HCT116 (cell line): ENCODE results near the gene RUNX1. TPM values are rescaled to one million over a fixed set of nuclear protein-coding genes. Genes with fewer than 3 reads are reported as not detected.

Experiments
- ATAC-seq: fragments of 200-7000 bp; cut with Tn5 transposase; 2 replicates; pipeline ENCODE4 v1.9.1; 2020; ENCODE audit warnings: mild to moderate bottlenecking, moderate library complexity
- BruUV-seq: library from RNA; stranded (reverse); fragments of 400-500 nt; replicated peaks from 2 replicates; lab custom pipeline; 2021; lab: Mats Ljungman, UMichigan
- CTCF ChIA-PET: fragments of 300-600 bp; sonication (Branson Sonifier 250); formaldehyde crosslinking; loops from one replicate; lab custom pipeline; 2021; ENCODE audit warnings: antibody characterized with exemption; lab: Charles Lee
- POLR2A ChIA-PET: fragments of 300-600, 350-600 bp; sonication (Branson Sonifier 250); formaldehyde crosslinking; loops from one replicate; lab custom pipeline; 2021; ENCODE audit warnings: antibody characterized with exemption; lab: Charles Lee
- RAD21 ChIA-PET, 2 experiments: fragments of 300-600 bp; sonication (Branson Sonifier 250); formaldehyde crosslinking; loops; one replicate each; lab custom pipeline; 2023; ENCODE audit warnings: low total read pairs in 2 of 2; ENCODE audit not compliant: uncharacterized antibody in 2 of 2, unreplicated experiment in 2 of 2, low non-redundant PET in 1 of 2; lab: Charles Lee
- DNase-seq: peaks from one replicate; pipeline ENCODE4 v3.0.0-alpha.2; 2010; ENCODE audit warnings: low read depth, low spot score
- H2AFZ ChIP-seq: fragments of 200-600 bp; shearing (Covaris generic), sonication (generic); 2 replicates; pipeline ENCODE4 v1.6.1; 2017; ENCODE audit warnings: low read depth, mixed run types, mixed read lengths, antibody characterized with exemption, low read length; ENCODE audit not compliant: poor library complexity, severe bottlenecking
- H3K27ac ChIP-seq: 2 replicates; pipeline ENCODE4 v1.5.1; 2012; ENCODE audit warnings: low read depth, low read length
- H3K27me3 ChIP-seq: fragments of 200-600 bp; sonication (generic); 2 replicates; pipeline ENCODE4 v1.6.1; 2016; ENCODE audit warnings: mixed run types, low read length, mixed read lengths; ENCODE audit not compliant: insufficient read depth
- H3K36me3 ChIP-seq, 2 experiments: fragments of 200-500 bp in 1 of 2; fragments of 200-600 bp in 1 of 2; sonication (Bioruptor generic) in 1 of 2; sonication (generic) in 1 of 2; 2 replicates each; pipeline versions ENCODE4 v1.5.1 to v1.6.1; 2014 to 2016; ENCODE audit warnings: low read length in 2 of 2, inconsistent platforms in 1 of 2, mixed read lengths in 1 of 2, mixed run types in 1 of 2; ENCODE audit not compliant: insufficient read depth in 2 of 2, control insufficient read depth in 1 of 2
- H3K4me1 ChIP-seq, 2 experiments: fragments of 200-600 bp in 1 of 2; sonication (generic) in 1 of 2; 2 replicates each; pipeline versions ENCODE4 v1.5.1 to v1.6.1; 2012 to 2017; ENCODE audit warnings: low read length in 2 of 2, inconsistent platforms in 1 of 2, mild to moderate bottlenecking in 1 of 2, mixed read lengths in 1 of 2, mixed run types in 1 of 2, moderate library complexity in 1 of 2; ENCODE audit not compliant: insufficient read depth in 2 of 2, control insufficient read depth in 1 of 2
- H3K4me2 ChIP-seq: fragments of 200-600 bp; sonication (generic); 2 replicates; pipeline ENCODE4 v1.6.1; 2017; ENCODE audit warnings: mixed run types, low read length, mixed read lengths
- H3K4me3 ChIP-seq, 2 experiments: fragments of 200-600 bp in 1 of 2; sonication (generic) in 1 of 2; replicated peaks in 1 of 2; 2 replicates each; pipeline ENCODE4 v1.5.1; 2011 to 2016; ENCODE audit warnings: low read length in 2 of 2, control low read depth in 1 of 2, low read depth in 1 of 2, mild to moderate bottlenecking in 1 of 2, mixed read lengths in 1 of 2, mixed run types in 1 of 2
- H3K79me2 ChIP-seq: fragments of 200-600 bp; sonication (generic); 2 replicates; pipeline ENCODE4 v1.6.1; 2017; ENCODE audit warnings: mild to moderate bottlenecking, mixed run types, low read length, moderate library complexity, mixed read lengths; ENCODE audit not compliant: insufficient read depth
- H3K9ac ChIP-seq: fragments of 200-600 bp; sonication (generic); 2 replicates; pipeline ENCODE4 v1.6.1; 2016; ENCODE audit warnings: low read length, mixed read lengths
- H3K9me2 ChIP-seq: fragments of 200-600 bp; sonication (generic), shearing (Covaris generic); 2 replicates; pipeline ENCODE4 v1.6.1; 2017; ENCODE audit warnings: mixed run types, mild to moderate bottlenecking, moderate library complexity; ENCODE audit not compliant: insufficient read depth
- H3K9me3 ChIP-seq, 2 experiments: fragments of 200-500 bp in 1 of 2; fragments of 200-600 bp in 1 of 2; sonication (Bioruptor generic) in 1 of 2; sonication (generic) in 1 of 2; 2 replicates each; pipeline ENCODE4 v1.6.1; 2014 to 2017; ENCODE audit warnings: low read length in 2 of 2, mixed read lengths in 2 of 2, inconsistent platforms in 1 of 2, low read depth in 1 of 2, mild to moderate bottlenecking in 1 of 2, mixed run types in 1 of 2, moderate library complexity in 1 of 2; ENCODE audit not compliant: control insufficient read depth in 1 of 2, insufficient read depth in 1 of 2
- H4K20me1 ChIP-seq: fragments of 200-600 bp; sonication (generic), shearing (Covaris generic); 2 replicates; pipeline ENCODE4 v1.6.1; 2017; ENCODE audit warnings: mixed run types, mild to moderate bottlenecking, moderate library complexity; ENCODE audit not compliant: insufficient read depth
- ELF1 ChIP-seq: IDR thresholded peaks from 2 replicates; pipeline ENCODE4 v1.6.1; 2012; ENCODE audit warnings: low read depth, borderline replicate concordance
- EZH2phosphoT487 ChIP-seq: fragments of 200-600 bp; IDR thresholded peaks from 2 replicates; pipeline ENCODE4 v1.6.1; 2018; ENCODE audit warnings: antibody characterized with exemption, borderline replicate concordance
- POLR2AphosphoS5 ChIP-seq: IDR thresholded peaks from 2 replicates; pipeline ENCODE4 v1.6.1; 2011; ENCODE audit warnings: mild to moderate bottlenecking, low read depth, low read length, moderate library complexity
- REST ChIP-seq: IDR thresholded peaks from 2 replicates; pipeline ENCODE4 v1.6.1; 2012; ENCODE audit warnings: low read depth
- TCF7L2 ChIP-seq: IDR thresholded peaks from 2 replicates; pipeline ENCODE4 v1.7.0; 2011; ENCODE audit warnings: borderline replicate concordance, inconsistent platforms; ENCODE audit not compliant: insufficient read depth, insufficient read length; ENCODE audit errors: extremely low read depth
- YY1 ChIP-seq: IDR thresholded peaks from 2 replicates; pipeline ENCODE4 v1.6.1; 2011; ENCODE audit warnings: low read length, low read depth, moderate library complexity, mild to moderate bottlenecking; ENCODE audit not compliant: insufficient replicate concordance; ENCODE audit errors: extremely low read depth
- ZNF274 ChIP-seq: fragments of 200-500 bp; sonication (Bioruptor generic); IDR thresholded peaks from 2 replicates; pipeline ENCODE4 v1.6.1; 2014; ENCODE audit warnings: mild to moderate bottlenecking, low read depth, low read length, inconsistent platforms
- intact Hi-C: fragments of 100-400 bp; cut with micrococcal nuclease; formaldehyde crosslinking; loops from 2 replicates; pipeline ENCODE4 v1.10.0; 2022
- total RNA-seq: library from RNA; stranded (reverse); gene quantifications from one replicate; pipeline ENCODE4 v1.2.1, GENCODE V29; 2021; ENCODE audit not compliant: unreplicated experiment

The RUNX1 gene
- total RNA-seq, 1 experiment from 2014 or later = 33.5 TPM

- H2AFZ ChIP-seq = no peak overlapping the region
- H3K79me2 ChIP-seq = no peaks in the 10 kb centered on the region
- RAD21 ChIA-PET = no interaction called here
- no peak for TF ChIP-seq ELF1
- no peak for TF ChIP-seq TCF7L2
- no peak for TF ChIP-seq REST
- no peak for TF ChIP-seq ZNF274
- TF ChIP-seq POLR2AphosphoS5 = no peak
- no peak for TF ChIP-seq YY1
- TF ChIP-seq EZH2phosphoT487 = no peak
- H3K9me2 ChIP-seq = no peaks in the 10 kb centered on the region
- H3K9ac ChIP-seq = no peak overlapping the region
- ATAC-seq = no peak
- no peaks in the 10 kb centered on the region for H3K36me3 ChIP-seq
- no peaks in the 10 kb centered on the region for H3K9me3 ChIP-seq
- no peak overlapping the region for H3K4me3 ChIP-seq
- no TSS peak for BruUV-seq
- POLR2A ChIA-PET = interaction anchor here (0.6 kb wide), 2 partner anchors 9 to 14 kb away, joined by 3 read pairs; no protein-coding TSS in a partner anchor
- CTCF ChIA-PET = no interaction called here
- H3K4me2 ChIP-seq = no peak overlapping the region
- no peak for DNase-seq
- H4K20me1 ChIP-seq = no peaks in the 10 kb centered on the region
- H3K27ac ChIP-seq = no peak overlapping the region
- H3K4me1 ChIP-seq = peaks cover 0 to 5% of the 10 kb centered on the region in 2 experiments; a peak in 1 of 4 replicates
- H3K27me3 ChIP-seq = no peaks in the 10 kb centered on the region
- intact Hi-C loops = no loop called here
These were observed 17.7 kb upstream of the RUNX1 start for GRCh38 chr21:35066824-35067223.
